ENCODE measurements around the gene CMYA5.

The CMYA5 gene

GRCh38 chr5:79841172-79841571 is 151.5 kb downstream of the CMYA5 start:
- DNase-seq = no peak

GRCh38 chr5:79842006-79842881 is 152.6 kb downstream of the CMYA5 start:
- no peak for DNase-seq

- DNase-seq = no peak
Observed at GRCh38 chr5:79842991-79843390, 153.4 kb downstream of the CMYA5 start.

- no peak for DNase-seq
Observed at GRCh38 chr5:79843450-79844388, 154.1 kb downstream of the CMYA5 start.

- no peak for DNase-seq
Observed at GRCh38 chr5:79844571-79844970, 154.9 kb downstream of the CMYA5 start.

- DNase-seq = no peak
Observed at GRCh38 chr5:79845448-79846197, 156.0 kb downstream of the CMYA5 start.

- no peak for DNase-seq
Observed at GRCh38 chr5:79846198-79846521, 156.5 kb downstream of the CMYA5 start.

- no peak for DNase-seq
Observed at GRCh38 chr5:79847561-79847960, 157.9 kb downstream of the CMYA5 start.

- no peak for DNase-seq
Observed at GRCh38 chr5:79849061-79849460, 159.4 kb downstream of the CMYA5 start.
